MM.1S (cell line): ENCODE results near the gene CD300LB.

ENCODE experiments used
- DNase-seq: peaks from one replicate; pipeline ENCODE4 v3.0.0-alpha.2; 2015
- H2AFZ ChIP-seq: fragments of 300-600 bp; sonication (generic); 2 replicates; pipeline ENCODE4 v1.6.0; 2016; ENCODE audit warnings: antibody characterized with exemption, low read length
- H3F3A ChIP-seq: fragments of 300-600 bp; sonication (generic); 2 replicates; pipeline ENCODE4 v1.6.1; 2016; ENCODE audit warnings: mild to moderate bottlenecking, antibody characterized with exemption, low read length, moderate library complexity, mixed read lengths; ENCODE audit not compliant: insufficient read depth
- H3K27ac ChIP-seq: fragments of 300-600 bp; sonication (generic); 2 replicates; pipeline ENCODE4 v1.5.1; 2016; ENCODE audit warnings: mild to moderate bottlenecking, low read length
- H3K27me3 ChIP-seq: fragments of 300-600 bp; sonication (generic); replicated peaks from 2 replicates; pipeline ENCODE4 v1.6.0; 2016; ENCODE audit warnings: low read length; ENCODE audit not compliant: insufficient read depth
- H3K36me3 ChIP-seq: fragments of 300-600 bp; sonication (generic); replicated peaks from 2 replicates; pipeline ENCODE4 v1.6.1; 2016; ENCODE audit warnings: mild to moderate bottlenecking, low read length, mixed read lengths; ENCODE audit not compliant: insufficient read depth
- H3K4me1 ChIP-seq: fragments of 300-600 bp; sonication (generic); 2 replicates; pipeline ENCODE4 v1.6.1; 2016; ENCODE audit warnings: low read length, mixed read lengths
- H3K4me2 ChIP-seq: fragments of 300-600 bp; sonication (generic); 2 replicates; pipeline ENCODE4 v1.6.0; 2016; ENCODE audit warnings: low read depth, low read length
- H3K4me3 ChIP-seq: fragments of 300-600 bp; sonication (generic); 2 replicates; pipeline ENCODE4 v1.5.1; 2016; ENCODE audit warnings: low read length, mixed read lengths
- H3K79me2 ChIP-seq: fragments of 300-600 bp; sonication (generic); 2 replicates; pipeline ENCODE4 v1.6.1; 2016; ENCODE audit warnings: mixed run types, low read length, mixed read lengths
- H3K9ac ChIP-seq: fragments of 300-600 bp; sonication (generic); 2 replicates; pipeline ENCODE4 v1.6.1; 2016; ENCODE audit warnings: low read length, mixed read lengths
- H3K9me2 ChIP-seq: fragments of 300-600 bp; sonication (generic); replicated peaks from 2 replicates; pipeline ENCODE4 v1.6.1; 2016; ENCODE audit warnings: mild to moderate bottlenecking, low read length, mixed read lengths; ENCODE audit not compliant: insufficient read depth
- H3K9me3 ChIP-seq: fragments of 300-600 bp; sonication (generic); replicated peaks from 2 replicates; pipeline ENCODE4 v1.6.1; 2016; ENCODE audit warnings: mild to moderate bottlenecking, low read length, mixed read lengths; ENCODE audit not compliant: insufficient read depth
- H4K20me1 ChIP-seq: fragments of 300-600 bp; sonication (generic); 2 replicates; pipeline ENCODE4 v1.6.1; 2016; ENCODE audit warnings: mild to moderate bottlenecking, low read length, moderate library complexity, mixed read lengths; ENCODE audit not compliant: insufficient read depth
- EZH2 ChIP-seq: fragments of 300-600 bp; sonication (generic); optimal IDR thresholded peaks from 2 replicates; pipeline ENCODE3; 2017; ENCODE audit warnings: low read depth, mild to moderate bottlenecking, antibody characterized with exemption, low read length, mixed read lengths
- EZH2phosphoT487 ChIP-seq: fragments of 300-600 bp; sonication (generic); IDR thresholded peaks from 2 replicates; pipeline ENCODE4 v1.6.1; 2018; ENCODE audit warnings: antibody characterized with exemption, low read length
- TF ChIP-seq, protein P1 (sequence below): fragments of 300-600 bp; sonication (generic); IDR thresholded peaks from 2 replicates; pipeline ENCODE4 v1.5.1; 2016; ENCODE audit warnings: antibody characterized with exemption, low read length, mixed read lengths

Gene CD300LB

DNA sequence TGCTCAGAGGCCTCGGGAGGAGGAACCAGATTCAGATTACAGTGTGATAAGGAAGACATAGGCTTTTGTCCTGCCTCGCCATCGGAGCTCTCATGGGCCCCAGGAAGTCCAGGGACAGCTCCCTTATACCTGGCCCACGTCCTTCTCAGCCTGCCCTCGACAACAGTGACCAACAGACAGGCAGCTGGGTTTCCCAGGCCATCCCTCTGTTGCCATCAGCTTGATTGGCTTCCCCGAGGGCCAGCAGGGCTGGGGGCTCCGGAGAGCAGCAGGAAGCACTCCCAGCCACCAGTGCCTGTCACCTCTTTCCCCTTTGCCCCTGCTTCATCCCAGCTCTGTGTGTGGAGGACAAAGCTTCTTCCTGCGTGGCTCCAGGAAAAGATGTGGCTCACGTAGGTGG, 47.2 kb downstream of the CD300LB start:
- Histone ChIP-seq H3K9me2 (no peaks in the 10 kb centered on the region), H3K79me2 (no peaks in the 10 kb centered on the region), H3K4me3 (no peak overlapping the region), H3K4me1 (0 out of 2 replicates have a peak, but pooled peaks cover under 1% of the 10 kb centered on the region), H4K20me1 (no peaks in the 10 kb centered on the region), H3K4me2 (no peak overlapping the region), H2AFZ (no peak overlapping the region), H3K9me3 (no peaks in the 10 kb centered on the region), H3K27me3 (peaks cover 6% of the 10 kb centered on the region; the same call in 1 of the 2 replicates), H3K9ac (no peak overlapping the region), H3K27ac (no peak overlapping the region), H3K36me3 (no peaks in the 10 kb centered on the region), H3F3A (no peaks in the 10 kb centered on the region)
- no peak for DNase-seq
- TF ChIP-seq EZH2 (no peak), EZH2phosphoT487 (no peak)
- TF ChIP-seq, protein P1, sequence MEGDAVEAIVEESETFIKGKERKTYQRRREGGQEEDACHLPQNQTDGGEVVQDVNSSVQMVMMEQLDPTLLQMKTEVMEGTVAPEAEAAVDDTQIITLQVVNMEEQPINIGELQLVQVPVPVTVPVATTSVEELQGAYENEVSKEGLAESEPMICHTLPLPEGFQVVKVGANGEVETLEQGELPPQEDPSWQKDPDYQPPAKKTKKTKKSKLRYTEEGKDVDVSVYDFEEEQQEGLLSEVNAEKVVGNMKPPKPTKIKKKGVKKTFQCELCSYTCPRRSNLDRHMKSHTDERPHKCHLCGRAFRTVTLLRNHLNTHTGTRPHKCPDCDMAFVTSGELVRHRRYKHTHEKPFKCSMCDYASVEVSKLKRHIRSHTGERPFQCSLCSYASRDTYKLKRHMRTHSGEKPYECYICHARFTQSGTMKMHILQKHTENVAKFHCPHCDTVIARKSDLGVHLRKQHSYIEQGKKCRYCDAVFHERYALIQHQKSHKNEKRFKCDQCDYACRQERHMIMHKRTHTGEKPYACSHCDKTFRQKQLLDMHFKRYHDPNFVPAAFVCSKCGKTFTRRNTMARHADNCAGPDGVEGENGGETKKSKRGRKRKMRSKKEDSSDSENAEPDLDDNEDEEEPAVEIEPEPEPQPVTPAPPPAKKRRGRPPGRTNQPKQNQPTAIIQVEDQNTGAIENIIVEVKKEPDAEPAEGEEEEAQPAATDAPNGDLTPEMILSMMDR, result no peak

DNA sequence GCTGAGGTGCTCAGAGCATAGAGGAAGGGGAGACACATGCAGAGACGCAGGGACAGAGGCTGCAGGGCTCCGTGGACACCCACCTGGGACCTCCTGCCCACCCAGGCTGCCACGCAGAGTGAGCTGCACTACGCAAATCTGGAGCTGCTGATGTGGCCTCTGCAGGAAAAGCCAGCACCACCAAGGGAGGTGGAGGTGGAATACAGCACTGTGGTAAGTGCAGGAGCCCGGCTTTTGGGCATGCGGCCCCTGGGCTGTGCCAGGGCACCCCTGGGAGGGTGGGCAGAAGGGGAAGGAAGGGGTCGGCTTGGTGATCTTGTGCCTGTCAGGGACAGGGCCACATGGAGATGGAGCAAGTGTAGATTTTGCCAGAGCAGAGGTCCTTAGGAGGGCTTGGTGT, 49.7 kb downstream of the CD300LB start:
- H3K36me3 ChIP-seq, result no peaks in the 10 kb centered on the region
- H3K4me1 ChIP-seq, result peaks cover 11% of the 10 kb centered on the region; the same call in 1 of the 2 replicates
- no peaks in the 10 kb centered on the region for H3K79me2 ChIP-seq
- H3K9ac ChIP-seq, result no peak overlapping the region
- H3K4me2 ChIP-seq, result no peak overlapping the region
- DNase-seq, result no peak
- no peak overlapping the region for H3K27ac ChIP-seq
- TF ChIP-seq EZH2phosphoT487, result no peak
- TF ChIP-seq EZH2, result no peak
- TF ChIP-seq, protein P1, result no peak
- no peaks in the 10 kb centered on the region for H3K9me2 ChIP-seq
- H4K20me1 ChIP-seq, result no peaks in the 10 kb centered on the region
- no peak overlapping the region for H2AFZ ChIP-seq
- peaks cover 6% of the 10 kb centered on the region; the same call in 1 of the 2 replicates for H3K27me3 ChIP-seq
- no peaks in the 10 kb centered on the region for H3F3A ChIP-seq
- H3K4me3 ChIP-seq, result no peak overlapping the region
- no peaks in the 10 kb centered on the region for H3K9me3 ChIP-seq

DNA sequence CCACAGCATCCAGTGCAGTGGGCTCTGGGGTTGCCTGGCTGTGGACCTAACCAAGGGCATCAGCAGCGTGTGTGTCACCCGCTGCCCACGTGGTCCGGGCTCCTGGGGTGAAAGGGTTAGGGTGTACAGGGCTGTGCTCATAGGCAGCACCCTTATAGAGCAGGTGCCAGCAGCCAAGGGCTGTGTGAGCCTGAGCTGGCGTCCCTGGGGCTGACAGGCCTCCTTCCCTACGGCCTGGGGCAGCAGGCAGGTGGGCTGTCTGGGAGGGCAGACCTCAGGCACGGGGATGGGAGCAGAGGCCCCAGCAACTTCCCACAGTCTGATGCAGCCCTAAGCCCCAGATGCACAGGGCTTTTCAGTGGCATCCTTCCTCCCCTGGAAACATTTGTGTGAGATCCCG, 51.0 kb downstream of the CD300LB start:
- H3K4me1 ChIP-seq, result peaks cover 11% of the 10 kb centered on the region; the same call in 1 of the 2 replicates
- DNase-seq, result no peak
- H3K36me3 ChIP-seq, result no peaks in the 10 kb centered on the region
- no peak overlapping the region for H3K9ac ChIP-seq
- no peaks in the 10 kb centered on the region for H4K20me1 ChIP-seq
- H3K27ac ChIP-seq, result no peak overlapping the region
- TF ChIP-seq, protein P1, result no peak
- no peak overlapping the region for H2AFZ ChIP-seq
- H3K9me2 ChIP-seq, result no peaks in the 10 kb centered on the region
- H3K79me2 ChIP-seq, result no peaks in the 10 kb centered on the region
- H3K4me3 ChIP-seq, result no peak overlapping the region
- no peak overlapping the region for H3K4me2 ChIP-seq
- H3K27me3 ChIP-seq, result no peaks in the 10 kb centered on the region
- no peaks in the 10 kb centered on the region for H3K9me3 ChIP-seq
- H3F3A ChIP-seq, result no peaks in the 10 kb centered on the region
